Retina (tissue), 1 donor: ENCODE data around the gene RHBDL3.
"Not testable (repeated sequence)": the region's sequence is repeated elsewhere in the genome, so short reads cannot be mapped to it uniquely, and the experiment has no call there.

ENCODE experiments used
- DNase-seq: peaks from one replicate; pipeline ENCODE4 v3.0.0-alpha.2; 2016

Gene RHBDL3, protein sequence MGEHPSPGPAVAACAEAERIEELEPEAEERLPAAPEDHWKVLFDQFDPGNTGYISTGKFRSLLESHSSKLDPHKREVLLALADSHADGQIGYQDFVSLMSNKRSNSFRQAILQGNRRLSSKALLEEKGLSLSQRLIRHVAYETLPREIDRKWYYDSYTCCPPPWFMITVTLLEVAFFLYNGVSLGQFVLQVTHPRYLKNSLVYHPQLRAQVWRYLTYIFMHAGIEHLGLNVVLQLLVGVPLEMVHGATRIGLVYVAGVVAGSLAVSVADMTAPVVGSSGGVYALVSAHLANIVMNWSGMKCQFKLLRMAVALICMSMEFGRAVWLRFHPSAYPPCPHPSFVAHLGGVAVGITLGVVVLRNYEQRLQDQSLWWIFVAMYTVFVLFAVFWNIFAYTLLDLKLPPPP

GRCh38 chr17:32265192-32265923, at the start of gene RHBDL3:
RHBDL3 (plus strand) TSS chr17:32265832; CDS start chr17:32266190, 358 bp downstream.
- DNase-seq = peak; percentile 65

DNA sequence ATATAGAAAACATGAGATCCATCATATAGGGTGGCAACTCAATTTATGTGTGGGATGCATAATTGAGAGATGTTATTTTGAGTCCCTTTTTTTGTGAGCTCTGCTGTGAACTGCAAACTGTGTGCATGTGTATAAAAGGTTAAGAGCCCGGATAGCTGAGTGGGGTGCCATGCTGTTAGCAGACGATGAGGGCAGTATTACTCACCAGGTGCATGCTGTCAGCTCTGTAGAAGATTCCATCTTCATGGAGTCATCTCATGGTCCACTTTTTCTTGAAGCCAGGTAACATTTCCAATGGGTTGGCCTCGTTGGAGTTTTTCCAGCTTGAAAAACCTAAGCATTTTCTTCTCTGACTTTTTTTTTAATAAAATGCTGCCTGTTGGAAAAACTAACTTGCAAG, 43.0 kb upstream of the RHBDL3 start:
- no peak for DNase-seq

GRCh38 chr17:32223703-32224102, 41.9 kb upstream of the RHBDL3 start:
- DNase-seq = no peak

GRCh38 chr17:32226886-32227285, 38.7 kb upstream of the RHBDL3 start:
- no peak for DNase-seq

GRCh38 chr17:32227910-32228309, 37.7 kb upstream of the RHBDL3 start:
- DNase-seq = no peak

- DNase-seq = no peak
Measured at GRCh38 chr17:32235588-32235987, 30.0 kb upstream of the RHBDL3 start.

DNA sequence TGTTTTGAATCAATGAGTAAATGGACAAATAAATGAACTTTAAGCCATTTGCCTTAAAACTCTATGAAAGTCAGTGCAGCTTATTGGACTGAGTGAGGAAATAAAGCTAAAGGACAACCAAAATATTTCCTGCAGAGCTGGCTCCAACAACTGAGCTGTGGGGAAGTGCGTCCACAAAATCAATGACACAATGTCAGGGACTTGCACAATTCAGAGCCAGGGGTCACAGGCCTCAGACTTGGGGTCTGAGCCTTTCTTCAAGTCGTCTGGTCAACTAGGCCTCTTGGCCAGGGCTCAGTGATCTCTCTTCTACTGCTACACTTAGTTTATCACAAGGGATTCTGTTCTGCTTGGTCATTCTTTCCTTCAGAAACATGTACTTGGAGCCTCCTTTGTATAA, 26.2 kb upstream of the RHBDL3 start:
- DNase-seq = no peak

DNA sequence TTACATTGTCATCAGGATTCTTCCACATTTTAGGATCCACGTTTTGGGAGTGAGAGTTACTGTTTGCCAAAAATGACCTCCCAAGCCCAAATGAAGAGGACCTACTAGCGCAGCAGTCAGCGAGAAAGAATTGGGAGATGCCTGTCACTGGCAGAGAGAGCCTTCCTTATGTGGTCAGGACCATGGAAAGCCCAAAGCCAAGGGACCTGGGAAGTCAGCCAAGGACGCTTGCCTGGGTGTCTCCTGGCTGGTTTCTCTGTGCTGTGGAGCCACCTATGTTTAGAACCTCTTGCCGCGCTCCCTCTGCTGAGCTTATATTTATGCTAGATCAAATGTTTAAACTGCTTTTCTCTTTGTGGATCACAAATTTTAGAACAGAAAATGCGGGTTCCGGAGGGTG, 24.9 kb upstream of the RHBDL3 start:
- no peak for DNase-seq

DNA sequence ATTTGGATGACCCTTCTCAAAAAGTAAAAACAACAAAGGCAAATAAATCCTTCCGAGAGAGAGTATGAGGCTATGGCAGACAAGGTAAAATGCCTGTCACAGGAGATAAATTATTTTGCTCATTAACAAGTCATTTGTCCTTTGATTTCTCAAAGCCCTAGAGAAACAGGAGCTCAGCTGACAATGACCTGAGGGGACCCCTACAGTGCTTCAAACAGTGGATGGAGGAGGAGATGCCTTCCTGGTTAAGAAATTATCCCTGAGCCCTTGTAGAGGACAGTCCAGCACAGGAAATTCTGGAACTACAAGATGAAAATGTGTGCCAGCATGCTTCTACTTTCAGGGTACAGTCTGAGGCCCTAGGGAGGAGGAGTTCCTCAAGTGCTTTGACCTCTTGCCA, 24.0 kb upstream of the RHBDL3 start:
- no peak for DNase-seq

DNA sequence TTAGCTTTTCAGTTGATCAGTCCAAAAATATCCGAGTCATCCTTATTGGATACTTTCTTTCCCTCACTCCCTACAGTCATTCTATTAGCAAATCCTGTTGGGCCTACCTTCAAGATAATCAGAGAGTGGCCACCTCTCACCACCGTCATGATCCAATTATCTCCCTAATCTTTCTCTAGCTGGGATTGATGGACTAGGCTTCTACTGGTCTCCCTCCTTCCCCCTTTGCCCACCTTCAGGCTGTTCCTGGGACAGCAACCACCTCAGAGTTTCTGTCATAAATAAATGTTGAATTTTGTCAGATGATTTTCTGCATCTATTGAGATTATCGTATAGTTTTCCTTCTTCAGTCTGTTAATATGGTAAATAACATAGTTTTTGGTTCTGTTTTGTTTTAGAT, 16.2 kb upstream of the RHBDL3 start:
- no peak for DNase-seq

GRCh38 chr17:32253117-32253611, 12.5 kb upstream of the RHBDL3 start:
- peak; percentile 88 for DNase-seq

DNA sequence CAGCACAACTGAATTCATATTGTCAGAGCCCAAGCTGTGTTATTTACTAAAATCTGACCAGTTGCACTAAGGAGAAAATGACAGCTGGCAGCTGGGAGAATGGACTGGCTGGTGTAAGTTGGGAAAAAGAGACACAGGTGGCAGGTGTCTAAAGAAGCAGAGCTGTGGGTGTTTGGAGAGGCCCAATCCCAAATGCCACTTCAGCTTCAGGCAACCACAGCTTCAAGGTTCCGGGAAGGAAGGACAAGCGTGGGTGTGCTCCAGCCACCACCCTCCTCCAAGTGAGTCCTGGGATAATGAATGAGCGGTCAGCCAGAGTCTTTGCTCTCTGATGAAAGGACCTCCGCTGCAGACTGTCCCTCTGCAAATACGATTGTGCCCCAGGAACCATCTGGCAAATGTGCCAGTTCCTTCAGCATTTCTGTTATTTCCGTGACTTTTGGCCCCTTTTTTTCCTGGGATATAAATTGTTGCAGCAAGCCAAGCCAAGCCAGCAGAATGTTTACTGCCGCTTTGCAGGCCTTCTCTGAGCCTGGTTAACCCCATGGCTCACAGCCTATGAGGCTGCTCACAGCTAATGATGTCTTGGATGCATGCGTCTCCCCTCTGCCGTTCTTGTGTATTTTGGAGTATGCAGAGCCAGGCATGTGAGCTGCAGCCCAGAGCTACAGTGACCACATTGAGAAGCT, 9.5 kb upstream of the RHBDL3 start:
- DNase-seq = no peak

DNA sequence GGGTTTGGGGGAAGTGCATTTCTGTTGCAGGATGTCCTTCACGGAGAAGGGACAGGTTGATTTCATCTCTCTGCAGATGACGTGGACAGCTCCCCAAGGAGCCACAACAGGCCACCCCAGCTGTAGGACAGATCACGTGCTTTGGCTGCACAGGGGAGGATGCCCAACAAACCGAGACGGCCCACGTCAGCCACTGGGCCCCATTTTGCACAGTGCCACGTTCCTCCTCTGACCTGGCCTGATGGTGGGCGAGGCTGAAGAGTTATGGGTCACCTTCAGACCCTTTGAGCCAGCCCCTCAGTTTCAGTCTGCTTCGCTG, 9.0 kb upstream of the RHBDL3 start:
- peak; percentile 48 for DNase-seq

DNA sequence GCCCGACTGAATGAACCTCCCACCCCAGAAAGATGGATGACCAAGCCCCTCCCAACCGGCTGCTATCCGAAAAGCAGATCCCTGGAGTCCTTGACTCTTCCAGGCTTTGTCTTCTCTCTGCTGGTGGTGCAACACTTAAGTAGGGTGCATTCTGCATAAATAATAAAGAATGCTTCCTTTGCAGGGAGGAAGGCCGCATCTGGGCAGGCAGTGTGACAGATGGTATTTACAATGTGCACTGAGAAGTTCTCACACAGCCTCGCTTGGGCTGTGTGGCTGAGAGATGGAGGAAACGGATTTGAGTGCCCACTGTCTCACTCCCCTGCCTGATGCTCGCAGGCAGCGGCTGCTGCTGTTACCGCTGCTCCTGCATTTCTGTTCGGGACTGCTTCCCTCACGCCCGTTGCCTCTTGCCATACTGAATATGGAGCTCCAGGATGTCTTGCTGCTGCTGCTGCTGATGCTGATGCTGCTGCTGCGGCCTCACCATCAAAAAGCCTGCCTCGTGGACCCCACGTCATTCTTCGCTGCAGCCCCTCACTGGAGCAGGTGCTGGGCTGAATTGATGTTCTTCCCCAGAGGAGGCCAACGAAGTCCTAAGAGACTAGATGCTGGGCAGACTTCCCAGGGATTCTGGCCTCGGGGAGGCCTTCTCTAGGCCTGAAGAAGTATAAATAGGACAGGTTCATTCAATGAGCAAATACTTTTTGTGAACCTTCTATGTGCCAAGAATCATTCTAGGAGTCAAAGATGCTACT, 7.1 kb upstream of the RHBDL3 start:
- DNase-seq = peak; percentile 84

DNA sequence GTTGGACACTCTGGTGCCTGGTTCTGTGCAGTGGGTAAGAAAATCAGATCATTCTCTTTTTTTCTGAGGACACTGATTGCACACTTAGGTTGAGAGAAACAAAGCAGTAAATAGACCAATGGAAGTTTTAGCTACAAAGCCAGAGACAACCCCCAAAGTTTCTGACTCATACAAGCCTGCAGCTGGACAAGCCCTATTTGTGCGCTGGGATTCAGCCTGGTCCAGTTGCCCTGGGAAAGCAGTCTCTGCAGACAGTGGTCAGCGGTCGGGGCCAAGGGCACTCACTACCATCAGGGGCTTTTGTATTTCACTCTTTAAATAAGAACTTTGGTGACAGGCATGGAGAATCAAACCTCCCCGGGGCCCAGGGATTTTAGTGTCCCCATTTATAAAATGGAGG, 6.0 kb upstream of the RHBDL3 start:
- DNase-seq = no peak

- peak; percentile 25 for DNase-seq
Measured at GRCh38 chr17:32261417-32261736, 4.3 kb upstream of the RHBDL3 start.

DNA sequence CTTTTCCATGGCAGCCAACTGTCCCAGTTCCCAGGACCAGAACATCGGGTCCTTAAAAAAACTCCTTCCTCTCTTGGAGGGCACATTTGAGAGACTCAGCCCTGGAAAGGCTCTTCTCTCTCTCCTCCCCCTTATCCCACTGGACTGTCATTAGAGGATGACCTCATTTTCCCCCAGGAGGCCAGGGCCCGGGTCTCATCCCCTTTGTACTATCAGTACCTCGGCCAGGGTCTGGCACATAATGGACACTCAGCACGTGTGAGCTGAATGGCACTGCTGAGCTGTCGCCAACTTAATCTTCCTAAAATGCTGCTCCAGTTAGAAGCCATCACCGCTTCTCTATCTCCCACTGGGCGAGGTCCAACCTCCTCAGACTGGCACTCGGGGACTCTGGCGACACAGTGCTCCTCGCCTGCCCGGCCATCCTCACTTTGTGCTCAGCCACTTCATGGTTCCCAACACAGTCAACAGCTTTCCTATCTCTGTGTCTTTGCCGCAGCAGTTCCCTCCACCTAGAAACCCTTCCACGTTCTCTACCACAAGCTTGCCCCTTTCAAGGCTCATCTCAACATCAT, 3.6 kb upstream of the RHBDL3 start:
- DNase-seq = peak; percentile 62

DNA sequence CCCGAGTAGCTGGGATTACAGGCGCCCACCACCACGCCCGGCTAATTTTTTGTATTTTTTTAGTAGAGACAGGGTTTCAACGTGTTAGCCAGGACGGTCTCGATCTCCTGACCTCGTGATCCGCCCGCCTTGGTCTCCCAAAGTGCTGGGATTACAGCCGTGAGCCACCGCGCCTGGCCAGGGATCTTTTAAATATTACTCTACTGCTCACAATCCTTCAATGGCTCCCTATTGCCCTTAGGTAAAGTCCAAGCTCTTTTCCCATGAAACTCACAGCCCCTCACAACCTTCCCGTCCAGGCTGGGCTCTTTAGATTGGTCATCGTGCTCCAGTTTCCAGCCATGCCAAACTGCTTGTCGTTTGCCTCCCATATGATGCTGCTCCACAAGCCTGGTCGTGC, 2.1 kb upstream of the RHBDL3 start:
- DNase-seq = not testable (repeated sequence)

GRCh38 chr17:32264140-32264799, 1.4 kb upstream of the RHBDL3 start:
- peak; percentile 57 for DNase-seq

- DNase-seq = peak; percentile 60
Measured at GRCh38 chr17:32264823-32265191, 825 bp upstream of the RHBDL3 start.

GRCh38 chr17:32266051-32266388, 388 bp downstream of the RHBDL3 start:
- no peak for DNase-seq
